ENCODE data around the gene ATP8A2.

ATP8A2 gene

GRCh38 chr13:25981060-25981459 is 609.3 kb downstream of the ATP8A2 start:
- FAIRE-seq: no peak

DNA sequence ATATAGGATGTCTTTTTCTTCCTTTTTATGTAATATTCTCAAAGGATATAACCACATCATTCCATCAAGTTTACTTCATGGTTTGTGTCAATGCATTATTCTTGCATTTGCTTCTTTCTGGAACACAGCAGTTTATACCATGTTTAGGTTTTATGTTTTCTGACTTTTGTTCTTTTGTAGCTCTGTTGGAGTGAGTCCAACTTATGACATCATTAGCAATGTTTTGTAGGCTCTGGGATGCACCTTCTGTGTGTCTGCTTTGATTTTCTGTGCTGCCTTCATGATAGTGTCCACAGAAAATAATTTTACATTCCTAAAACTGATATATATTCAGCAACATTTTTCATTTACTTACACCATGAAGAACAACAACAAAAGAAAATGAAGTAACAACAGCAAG is 611.1 kb downstream of the ATP8A2 start:
- FAIRE-seq: no peak

GRCh38 chr13:25987987-25988386 is 616.2 kb downstream of the ATP8A2 start:
- FAIRE-seq: no peak

GRCh38 chr13:25988661-25989060 is 616.9 kb downstream of the ATP8A2 start:
- no peak for FAIRE-seq

DNA sequence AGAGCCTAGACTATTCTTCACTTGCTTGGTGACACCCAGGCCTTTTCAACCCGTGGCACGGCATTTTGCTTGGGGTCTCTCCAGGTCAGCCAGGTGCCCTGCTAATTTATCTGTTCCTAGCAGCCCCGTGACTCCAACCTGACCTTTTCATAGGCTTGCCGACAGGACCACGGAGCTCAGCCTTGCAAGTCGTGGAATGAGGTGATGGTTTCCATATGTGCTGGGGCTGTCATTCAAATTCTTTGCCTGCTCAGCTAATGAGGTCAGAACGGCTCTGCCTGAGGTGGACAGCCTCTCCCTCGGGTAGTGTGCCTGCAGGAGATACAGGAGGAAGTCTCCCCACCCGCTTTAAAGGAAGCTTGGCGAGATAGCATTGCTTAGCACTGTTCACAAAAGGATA is 619.0 kb downstream of the ATP8A2 start:
- FAIRE-seq: no peak

DNA sequence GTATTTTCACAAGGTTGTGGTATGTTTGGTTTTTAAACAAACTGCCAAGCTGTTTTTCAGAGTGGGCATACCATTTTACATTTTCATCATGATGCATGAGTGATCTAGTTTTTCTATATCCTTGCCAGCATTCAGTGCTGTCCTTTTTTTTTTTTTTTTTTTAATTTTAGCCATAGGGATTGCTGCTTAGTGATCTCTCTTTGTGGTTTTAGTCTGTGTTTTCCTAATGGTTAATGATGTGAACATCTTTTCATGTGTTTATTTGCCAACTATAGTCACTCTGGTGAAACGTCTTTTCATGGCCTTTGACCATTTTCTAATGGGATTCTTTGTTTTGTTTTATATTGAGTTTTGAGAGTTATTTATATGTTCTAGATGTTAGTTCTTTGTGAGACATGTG is 620.3 kb downstream of the ATP8A2 start:
- no peak for FAIRE-seq

DNA sequence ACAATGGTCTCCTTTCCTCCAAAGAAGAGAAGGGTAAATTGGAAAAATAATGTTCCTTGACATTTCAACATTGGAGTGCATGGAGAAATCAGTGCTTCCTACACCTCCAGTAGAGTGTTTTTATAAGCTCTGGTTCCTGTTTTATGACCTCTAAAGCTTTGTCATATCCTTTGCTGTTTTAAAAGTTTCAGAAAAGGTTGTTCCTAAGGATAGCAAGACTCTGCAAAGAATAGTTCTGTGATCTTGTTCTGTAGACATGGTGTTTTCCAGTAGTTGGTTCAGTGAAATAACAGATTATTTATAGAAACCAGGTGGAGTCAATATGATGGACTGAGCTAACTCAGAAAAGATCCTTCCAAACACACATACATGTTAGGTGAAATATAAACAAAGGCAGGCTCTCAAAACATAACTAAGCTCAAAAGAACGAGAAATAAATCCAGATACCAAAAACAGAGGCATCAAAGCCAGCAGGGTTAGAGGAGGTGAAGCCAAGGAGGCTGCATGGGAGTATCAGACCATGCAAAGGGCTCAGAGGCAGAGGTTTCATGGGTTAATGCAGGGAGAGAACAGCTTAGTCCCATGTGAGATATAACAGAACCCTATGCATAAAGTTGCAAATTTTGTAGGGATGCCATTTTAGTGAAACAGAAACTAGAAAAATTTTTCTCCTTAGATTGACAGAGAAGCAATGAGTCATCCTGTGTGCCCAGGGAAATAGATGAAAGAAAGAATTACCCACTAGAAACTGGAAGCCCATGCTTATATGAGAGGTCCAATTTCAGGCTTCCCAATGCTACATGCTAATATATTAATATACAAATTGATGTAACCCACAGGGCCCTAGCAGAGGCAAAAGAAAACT is 635.7 kb downstream of the ATP8A2 start:
- no peak for FAIRE-seq

DNA sequence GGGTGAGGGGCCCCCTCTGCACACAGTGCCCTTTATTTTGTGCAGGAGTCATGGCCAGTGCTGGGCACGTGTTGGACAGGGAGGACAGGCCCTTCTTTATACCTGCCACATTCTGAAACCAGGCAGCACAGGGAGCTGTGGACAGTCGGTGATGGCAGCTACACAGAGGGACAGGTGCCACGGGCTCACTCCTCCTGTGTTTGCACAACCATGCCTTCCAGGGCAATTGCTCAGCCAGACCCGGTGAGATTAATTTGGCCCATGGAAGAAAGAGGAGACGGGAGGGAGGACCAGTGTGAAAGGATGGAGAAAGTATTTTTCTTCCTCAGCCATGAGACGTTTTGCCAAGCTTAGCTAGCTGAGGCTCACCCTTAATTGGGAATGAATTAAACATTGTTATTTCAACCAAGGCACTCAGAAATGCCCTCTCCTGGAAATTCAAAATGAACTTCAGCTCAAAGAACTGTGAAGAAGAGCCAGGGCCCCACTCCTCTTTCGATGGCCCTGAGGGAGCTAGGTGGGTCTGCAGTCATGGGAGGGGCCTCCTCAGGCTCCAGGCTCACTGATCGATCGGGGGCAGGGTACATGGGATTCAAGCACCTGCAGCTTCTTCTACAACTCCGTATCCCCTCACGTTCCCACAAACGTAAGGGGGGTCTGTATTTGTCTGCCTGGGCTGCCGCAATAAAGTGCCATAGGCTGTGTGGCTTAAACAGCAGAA is 638.9 kb downstream of the ATP8A2 start:
- FAIRE-seq: no peak

GRCh38 chr13:26011208-26011573 is 639.4 kb downstream of the ATP8A2 start:
- FAIRE-seq: no peak

DNA sequence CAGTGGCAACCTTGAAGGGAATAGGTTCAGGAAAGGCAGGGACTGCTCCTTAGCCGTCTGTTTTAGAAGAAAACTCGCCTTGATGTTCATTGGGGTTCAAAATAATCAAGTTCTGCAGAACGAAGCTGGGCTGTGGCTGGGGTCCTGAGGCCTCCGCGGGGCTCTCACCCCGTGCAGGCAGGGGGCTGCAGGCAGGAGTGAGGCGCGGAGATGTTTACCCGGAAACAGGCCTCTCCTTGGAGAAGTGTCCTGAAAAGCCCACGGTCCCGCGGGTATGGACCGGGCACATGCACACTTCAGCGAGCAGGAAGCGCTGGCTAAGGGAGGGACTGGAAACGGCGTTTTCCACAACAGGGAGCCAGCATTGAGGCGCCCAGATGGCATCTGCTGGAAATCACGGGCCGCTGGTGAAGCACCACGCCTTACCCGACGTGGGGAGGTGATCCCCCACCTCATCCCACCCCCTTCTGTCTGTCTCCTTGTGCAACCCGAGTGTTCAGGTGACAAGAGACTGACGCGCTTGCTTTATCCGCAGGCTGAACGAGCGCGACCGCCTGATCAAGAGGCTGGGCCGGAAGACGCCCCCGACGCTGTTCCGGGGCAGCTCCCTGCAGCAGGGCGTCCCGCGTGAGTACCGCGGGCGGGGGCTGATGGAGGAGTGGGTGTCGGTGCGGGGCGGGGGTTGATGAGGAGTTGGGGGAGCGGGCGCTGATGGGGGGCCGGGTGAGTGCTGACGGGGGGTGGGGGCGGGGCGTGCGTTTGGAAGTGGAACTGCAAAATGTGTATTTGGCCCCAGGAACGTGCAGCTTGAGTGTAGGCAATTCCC is 640.4 kb downstream of the ATP8A2 start:
- no peak for FAIRE-seq

- FAIRE-seq: no peak
Observed at GRCh38 chr13:26012995-26013394, 641.2 kb downstream of the ATP8A2 start.

DNA sequence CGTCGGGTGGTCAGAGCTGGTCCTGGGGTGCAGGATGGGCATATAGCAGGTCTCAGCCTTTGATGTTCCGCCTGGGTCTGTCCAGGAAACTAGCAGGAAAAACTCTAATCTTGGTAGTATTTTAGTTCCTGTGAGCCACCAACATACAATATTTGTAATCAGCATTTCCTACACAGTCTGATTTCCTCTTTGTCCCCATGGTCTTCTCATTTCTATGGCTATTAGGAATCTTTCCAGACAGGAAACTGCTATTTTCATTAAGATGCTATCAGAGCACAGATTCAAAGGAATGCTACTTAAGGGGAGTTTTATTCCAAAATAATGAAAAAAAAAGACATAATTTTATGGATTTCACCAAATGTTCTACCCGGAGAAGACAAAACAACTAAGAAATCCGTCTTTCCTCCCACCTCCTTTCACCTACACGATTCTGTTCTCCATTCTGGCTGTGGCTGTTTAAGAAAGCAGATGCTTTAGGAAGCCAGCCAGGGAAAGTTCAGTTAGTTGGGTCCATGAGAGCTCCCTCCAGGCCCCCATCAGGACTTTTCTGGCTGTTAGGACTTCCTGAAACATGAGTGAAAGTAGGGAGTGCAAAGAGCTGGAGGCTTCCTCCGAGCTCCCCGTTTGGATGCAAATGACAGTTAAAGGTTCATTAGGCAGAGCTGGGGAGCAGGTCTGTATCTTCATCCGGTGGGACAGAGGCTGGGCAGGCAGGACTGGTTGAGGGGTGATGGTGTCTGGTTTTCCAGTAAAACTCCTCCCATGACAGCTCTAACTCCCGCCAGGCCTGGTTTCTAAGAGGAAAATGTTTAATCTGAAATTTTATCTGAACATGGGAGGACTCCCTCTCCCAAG is 643.7 kb downstream of the ATP8A2 start:
- FAIRE-seq: no peak

DNA sequence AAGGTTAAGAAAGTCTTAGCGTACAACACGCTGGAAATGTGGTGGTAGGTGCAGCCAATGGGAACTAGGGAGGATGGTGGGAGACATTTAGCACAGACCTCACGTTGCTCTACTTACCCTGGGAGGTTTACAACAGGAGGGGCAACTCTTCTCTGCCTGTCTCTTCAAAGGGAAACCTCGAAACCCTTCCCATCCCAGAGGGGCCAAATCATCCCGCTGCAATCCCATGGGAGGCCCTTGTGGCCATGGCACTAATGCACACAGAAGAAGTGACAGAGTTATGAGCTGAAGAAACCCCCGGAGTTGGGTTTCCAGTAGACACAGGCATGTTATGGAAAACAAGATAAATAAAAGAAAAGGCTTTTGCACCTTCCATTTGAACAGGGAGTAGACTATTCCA is 644.4 kb downstream of the ATP8A2 start:
- FAIRE-seq: no peak

GRCh38 chr13:26017196-26017921 is 645.6 kb downstream of the ATP8A2 start:
- no peak for FAIRE-seq

DNA sequence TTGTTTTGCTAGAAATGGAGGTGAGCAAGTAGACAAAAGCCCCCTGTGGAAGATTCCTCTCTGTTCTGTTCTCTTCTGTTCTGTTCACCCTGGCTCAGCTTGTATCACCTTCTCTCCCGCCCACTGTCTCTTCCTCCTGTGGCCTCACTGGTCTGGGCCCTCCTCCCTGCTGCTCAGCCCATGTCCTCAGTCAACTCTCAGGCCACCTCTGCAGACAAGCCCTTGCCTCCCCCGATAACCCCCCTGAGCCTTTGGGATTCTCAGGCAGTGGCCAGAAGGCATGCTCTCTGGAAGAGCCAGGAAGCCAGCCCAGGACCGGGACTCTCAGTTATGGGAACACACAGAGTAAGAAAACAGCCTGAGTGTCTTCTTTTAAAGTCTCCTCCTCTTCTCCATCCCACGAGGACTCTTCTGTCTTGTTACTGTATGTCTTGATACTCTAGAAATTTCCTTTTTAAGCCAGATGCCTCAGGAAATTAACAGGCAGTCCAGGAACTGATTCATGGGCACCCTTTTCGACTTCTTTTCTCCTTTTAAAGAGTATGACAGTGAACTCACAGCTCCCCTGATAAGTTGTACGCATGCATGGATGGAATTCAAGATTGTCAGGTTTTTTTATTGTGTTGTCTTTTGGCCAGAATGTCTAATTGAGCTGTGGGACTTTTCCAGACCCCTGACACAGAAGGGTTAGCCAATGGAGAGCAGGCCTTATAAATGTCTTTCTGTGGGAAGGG is 646.3 kb downstream of the ATP8A2 start:
- no peak for FAIRE-seq

DNA sequence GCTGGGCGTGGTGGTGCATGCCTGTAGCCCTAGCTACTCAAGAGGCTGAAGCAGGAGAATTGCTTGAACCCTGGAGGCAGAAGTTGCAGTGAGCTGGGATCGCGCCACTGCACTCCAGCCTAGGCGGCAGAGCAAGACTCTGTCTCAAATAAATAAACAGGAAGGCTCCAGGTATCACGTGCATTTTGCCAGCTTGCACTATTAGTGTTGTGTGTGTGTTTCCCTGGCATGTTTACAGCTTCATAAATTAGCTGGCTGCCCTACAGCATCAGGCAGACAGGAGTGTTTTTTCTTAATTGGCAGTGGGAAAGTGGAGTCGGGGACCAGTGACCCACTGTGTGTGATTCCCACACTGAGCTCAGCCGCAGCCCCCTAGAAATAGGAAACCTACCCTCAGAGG is 647.5 kb downstream of the ATP8A2 start:
- no peak for FAIRE-seq

DNA sequence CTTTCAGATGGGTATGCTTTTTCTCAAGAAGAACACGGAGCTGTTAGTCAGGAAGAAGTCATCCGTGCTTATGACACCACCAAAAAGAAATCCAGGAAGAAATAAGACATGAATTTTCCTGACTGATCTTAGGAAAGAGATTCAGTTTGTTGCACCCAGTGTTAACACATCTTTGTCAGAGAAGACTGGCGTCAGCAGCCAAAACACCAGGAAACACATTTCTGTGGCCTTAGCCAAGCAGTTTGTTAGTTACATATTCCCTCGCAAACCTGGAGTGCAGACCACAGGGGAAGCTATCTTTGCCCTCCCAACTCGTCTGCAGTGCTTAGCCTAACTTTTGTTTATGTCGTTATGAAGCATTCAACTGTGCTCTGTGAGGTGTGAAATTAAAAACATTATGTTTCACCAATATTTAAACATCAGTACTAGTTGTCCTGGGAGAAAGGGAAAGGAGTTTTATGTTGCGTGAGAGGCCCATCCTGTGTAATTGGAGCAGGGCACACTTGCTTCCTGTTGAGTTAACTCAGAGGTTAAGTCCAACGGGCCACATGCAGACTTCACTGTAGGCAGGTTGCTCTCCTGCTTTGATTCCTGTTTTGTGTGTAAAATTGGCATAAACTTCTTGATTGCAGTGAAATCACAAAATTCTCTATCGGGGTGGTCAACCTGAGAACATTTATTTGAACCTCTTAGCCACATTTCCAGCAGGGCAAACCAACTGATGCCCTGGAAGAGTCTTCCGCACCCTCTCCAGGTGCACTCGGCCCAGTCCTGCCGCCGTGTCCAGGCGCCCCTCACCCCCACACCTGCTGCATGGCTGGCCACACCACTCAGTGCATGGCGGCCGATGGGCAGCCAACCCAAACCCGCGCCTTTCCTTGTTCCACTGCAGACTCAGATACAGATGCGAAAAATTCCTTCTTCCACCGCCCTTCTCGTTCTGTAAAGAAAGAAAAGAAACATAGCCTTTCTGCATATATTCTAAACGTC is 648.4 kb downstream of the ATP8A2 start:
- FAIRE-seq: no peak

- no peak for FAIRE-seq
Observed at GRCh38 chr13:26020891-26021290, 649.1 kb downstream of the ATP8A2 start.

GRCh38 chr13:26021516-26021915 is 649.7 kb downstream of the ATP8A2 start:
- FAIRE-seq: no peak

- no peak for FAIRE-seq
Observed at GRCh38 chr13:26021956-26022355, 650.2 kb downstream of the ATP8A2 start.
